ENCODE results near the gene WFIKKN2. TPM values are rescaled to one million over a fixed set of nuclear protein-coding genes. Genes with fewer than 3 reads are reported as not detected.

WFIKKN2 gene
- total and polyA plus RNA-seq, 5 donors from 2014 or later, result not detected

- H3K27ac Mint-ChIP-seq, result no peak overlapping the region
- Histone ChIP-seq H3K27ac (ENCODE audit: insufficient read depth, low read length, poor library complexity, severe bottlenecking) (no peak overlapping the region), H3K27me3 (ENCODE audit: control insufficient read depth, insufficient read depth, low read length) (no peaks in the 10 kb centered on the region), H3K4me1 (ENCODE audit: control insufficient read depth, insufficient read depth, low read length, poor library complexity, severe bottlenecking) (no peaks in the 10 kb centered on the region), H3K36me3 (ENCODE audit: control insufficient read depth, insufficient read depth, low read length) (no peaks in the 10 kb centered on the region), H3K4me3 (ENCODE audit: low read depth, low read length) (no peak overlapping the region), H3K9me3 (ENCODE audit: control insufficient read depth in 2 of 2, low read length in 2 of 2) (no peaks in the 10 kb centered on the region)
- H3K36me3 Mint-ChIP-seq, result peaks cover 4% of the 10 kb centered on the region
- no peak for ATAC-seq (ENCODE audit: low read depth in 2 of 2)
- peaks cover 0 to 2% (median 0%) of the 10 kb centered on the region in 7 donors for H3K9me3 Mint-ChIP-seq
- H3K27me3 Mint-ChIP-seq, result peaks cover 4% of the 10 kb centered on the region
- DNase-seq, result no peak
- H3K4me1 Mint-ChIP-seq, result no peaks in the 10 kb centered on the region
- H3K4me3 Mint-ChIP-seq, result no peak overlapping the region
Measured at GRCh38 chr17:50805486-50805885, 29.9 kb upstream of the WFIKKN2 start.

- no peaks in the 10 kb centered on the region for H3K36me3 ChIP-seq (ENCODE audit: control insufficient read depth, insufficient read depth, low read length)
- H3K4me3 Mint-ChIP-seq, result no peak overlapping the region
- H3K27ac Mint-ChIP-seq, result no peak overlapping the region
- H3K4me3 ChIP-seq (ENCODE audit: low read depth, low read length), result no peak overlapping the region
- no peak overlapping the region for H3K27ac ChIP-seq (ENCODE audit: insufficient read depth, low read length, poor library complexity, severe bottlenecking)
- peaks cover 4% of the 10 kb centered on the region for H3K27me3 Mint-ChIP-seq
- no peak for ATAC-seq (ENCODE audit: low read depth in 2 of 2)
- H3K27me3 ChIP-seq (ENCODE audit: control insufficient read depth, insufficient read depth, low read length), result no peaks in the 10 kb centered on the region
- H3K9me3 ChIP-seq (ENCODE audit: control insufficient read depth in 2 of 2, low read length in 2 of 2), result no peaks in the 10 kb centered on the region
- H3K36me3 Mint-ChIP-seq, result peaks cover 4% of the 10 kb centered on the region
- H3K4me1 ChIP-seq (ENCODE audit: control insufficient read depth, insufficient read depth, low read length, poor library complexity, severe bottlenecking), result no peaks in the 10 kb centered on the region
- no peaks in the 10 kb centered on the region for H3K4me1 Mint-ChIP-seq
- peaks cover 0 to 2% (median 0%) of the 10 kb centered on the region in 7 donors for H3K9me3 Mint-ChIP-seq
- no peak for DNase-seq
Measured at GRCh38 chr17:50806141-50806643, 29.2 kb upstream of the WFIKKN2 start.

GRCh38 chr17:50807009-50807408, 28.4 kb upstream of the WFIKKN2 start:
- Mint-ChIP-seq H3K27me3 (peaks cover 4% of the 10 kb centered on the region), H3K36me3 (peaks cover 4% of the 10 kb centered on the region), H3K27ac (no peak overlapping the region), H3K9me3 (peaks cover 0 to 2% (median 0%) of the 10 kb centered on the region in 7 donors), H3K4me3 (no peak overlapping the region), H3K4me1 (no peaks in the 10 kb centered on the region)
- DNase-seq (no peak), ATAC-seq (ENCODE audit: low read depth in 2 of 2) (no peak)
- no peaks in the 10 kb centered on the region for H3K36me3 ChIP-seq (ENCODE audit: control insufficient read depth, insufficient read depth, low read length)
- no peaks in the 10 kb centered on the region for H3K4me1 ChIP-seq (ENCODE audit: control insufficient read depth, insufficient read depth, low read length, poor library complexity, severe bottlenecking)
- H3K9me3 ChIP-seq (ENCODE audit: control insufficient read depth in 2 of 2, low read length in 2 of 2), result no peaks in the 10 kb centered on the region
- no peak overlapping the region for H3K27ac ChIP-seq (ENCODE audit: insufficient read depth, low read length, poor library complexity, severe bottlenecking)
- H3K27me3 ChIP-seq (ENCODE audit: control insufficient read depth, insufficient read depth, low read length), result no peaks in the 10 kb centered on the region
- H3K4me3 ChIP-seq (ENCODE audit: low read depth, low read length), result no peak overlapping the region

GRCh38 chr17:50807675-50808074, 27.7 kb upstream of the WFIKKN2 start:
- Histone ChIP-seq H3K4me1 (ENCODE audit: control insufficient read depth, insufficient read depth, low read length, poor library complexity, severe bottlenecking) (no peaks in the 10 kb centered on the region), H3K36me3 (ENCODE audit: control insufficient read depth, insufficient read depth, low read length) (no peaks in the 10 kb centered on the region), H3K27me3 (ENCODE audit: control insufficient read depth, insufficient read depth, low read length) (no peaks in the 10 kb centered on the region), H3K27ac (ENCODE audit: insufficient read depth, low read length, poor library complexity, severe bottlenecking) (no peak overlapping the region), H3K9me3 (ENCODE audit: control insufficient read depth in 2 of 2, low read length in 2 of 2) (no peaks in the 10 kb centered on the region), H3K4me3 (ENCODE audit: low read depth, low read length) (no peak overlapping the region)
- Mint-ChIP-seq H3K4me1 (no peaks in the 10 kb centered on the region), H3K4me3 (no peak overlapping the region), H3K27me3 (peaks cover 7% of the 10 kb centered on the region), H3K9me3 (peaks cover 0 to 2% (median 0%) of the 10 kb centered on the region in 7 donors), H3K27ac (no peak overlapping the region), H3K36me3 (peaks cover 4% of the 10 kb centered on the region)
- ATAC-seq (ENCODE audit: low read depth in 2 of 2), result no peak
- no peak for DNase-seq

- no peaks in the 10 kb centered on the region for H3K9me3 ChIP-seq (ENCODE audit: control insufficient read depth in 2 of 2, low read length in 2 of 2)
- peaks cover 4% of the 10 kb centered on the region for H3K36me3 Mint-ChIP-seq
- H3K4me3 Mint-ChIP-seq, result no peak overlapping the region
- DNase-seq (no peak), ATAC-seq (ENCODE audit: low read depth in 2 of 2) (no peak)
- no peak overlapping the region for H3K4me3 ChIP-seq (ENCODE audit: low read depth, low read length)
- peaks cover 11% of the 10 kb centered on the region for H3K27me3 Mint-ChIP-seq
- no peak overlapping the region for H3K27ac ChIP-seq (ENCODE audit: insufficient read depth, low read length, poor library complexity, severe bottlenecking)
- H3K4me1 Mint-ChIP-seq, result no peaks in the 10 kb centered on the region
- no peaks in the 10 kb centered on the region for H3K4me1 ChIP-seq (ENCODE audit: control insufficient read depth, insufficient read depth, low read length, poor library complexity, severe bottlenecking)
- no peak overlapping the region for H3K27ac Mint-ChIP-seq
- peaks cover 0 to 2% (median 0%) of the 10 kb centered on the region in 7 donors for H3K9me3 Mint-ChIP-seq
- H3K36me3 ChIP-seq (ENCODE audit: control insufficient read depth, insufficient read depth, low read length), result no peaks in the 10 kb centered on the region
- no peaks in the 10 kb centered on the region for H3K27me3 ChIP-seq (ENCODE audit: control insufficient read depth, insufficient read depth, low read length)
Measured at GRCh38 chr17:50808413-50808812, 27.0 kb upstream of the WFIKKN2 start.

- DNase-seq, result no peak
- H3K36me3 ChIP-seq (ENCODE audit: control insufficient read depth, insufficient read depth, low read length), result no peaks in the 10 kb centered on the region
- no peaks in the 10 kb centered on the region for H3K27me3 ChIP-seq (ENCODE audit: control insufficient read depth, insufficient read depth, low read length)
- no peaks in the 10 kb centered on the region for H3K4me1 Mint-ChIP-seq
- no peak overlapping the region for H3K27ac ChIP-seq (ENCODE audit: insufficient read depth, low read length, poor library complexity, severe bottlenecking)
- H3K4me1 ChIP-seq (ENCODE audit: control insufficient read depth, insufficient read depth, low read length, poor library complexity, severe bottlenecking), result no peaks in the 10 kb centered on the region
- peaks cover 4% of the 10 kb centered on the region for H3K36me3 Mint-ChIP-seq
- no peak overlapping the region for H3K4me3 ChIP-seq (ENCODE audit: low read depth, low read length)
- H3K9me3 ChIP-seq (ENCODE audit: control insufficient read depth in 2 of 2, low read length in 2 of 2), result no peaks in the 10 kb centered on the region
- H3K9me3 Mint-ChIP-seq, result peaks cover 0 to 2% (median 0%) of the 10 kb centered on the region in 7 donors
- H3K4me3 Mint-ChIP-seq, result no peak overlapping the region
- peaks cover 13% of the 10 kb centered on the region for H3K27me3 Mint-ChIP-seq
- H3K27ac Mint-ChIP-seq, result no peak overlapping the region
- ATAC-seq (ENCODE audit: low read depth in 2 of 2), result no peak
Measured at GRCh38 chr17:50808888-50809287, 26.5 kb upstream of the WFIKKN2 start.

- Mint-ChIP-seq H3K36me3 (peaks cover 4% of the 10 kb centered on the region), H3K4me3 (no peak overlapping the region), H3K9me3 (peaks cover 0 to 2% (median 0%) of the 10 kb centered on the region in 7 donors), H3K4me1 (no peaks in the 10 kb centered on the region), H3K27ac (no peak overlapping the region), H3K27me3 (peaks cover 22% of the 10 kb centered on the region)
- ATAC-seq (ENCODE audit: low read depth in 2 of 2) (no peak), DNase-seq (no peak)
- Histone ChIP-seq H3K4me3 (ENCODE audit: low read depth, low read length) (no peak overlapping the region), H3K4me1 (ENCODE audit: control insufficient read depth, insufficient read depth, low read length, poor library complexity, severe bottlenecking) (peaks cover 5% of the 10 kb centered on the region), H3K36me3 (ENCODE audit: control insufficient read depth, insufficient read depth, low read length) (no peaks in the 10 kb centered on the region), H3K27me3 (ENCODE audit: control insufficient read depth, insufficient read depth, low read length) (peaks cover 2% of the 10 kb centered on the region), H3K27ac (ENCODE audit: insufficient read depth, low read length, poor library complexity, severe bottlenecking) (no peak overlapping the region), H3K9me3 (ENCODE audit: control insufficient read depth in 2 of 2, low read length in 2 of 2) (no peaks in the 10 kb centered on the region)
Measured at GRCh38 chr17:50813583-50813982, 21.8 kb upstream of the WFIKKN2 start.

GRCh38 chr17:50815400-50815799, 20.0 kb upstream of the WFIKKN2 start:
- ATAC-seq (ENCODE audit: low read depth in 2 of 2), result no peak

More at GRCh38 chr17:50815400-50815799, 20.0 kb upstream of the WFIKKN2 start:
- H3K4me1 Mint-ChIP-seq, result no peaks in the 10 kb centered on the region
- Histone ChIP-seq H3K27me3 (ENCODE audit: control insufficient read depth, insufficient read depth, low read length) (peaks cover 2% of the 10 kb centered on the region), H3K4me3 (ENCODE audit: low read depth, low read length) (no peak overlapping the region), H3K9me3 (ENCODE audit: control insufficient read depth in 2 of 2, low read length in 2 of 2) (no peaks in the 10 kb centered on the region), H3K27ac (ENCODE audit: insufficient read depth, low read length, poor library complexity, severe bottlenecking) (no peak overlapping the region), H3K4me1 (ENCODE audit: control insufficient read depth, insufficient read depth, low read length, poor library complexity, severe bottlenecking) (peaks cover 5% of the 10 kb centered on the region), H3K36me3 (ENCODE audit: control insufficient read depth, insufficient read depth, low read length) (no peaks in the 10 kb centered on the region)
- peaks cover 22% of the 10 kb centered on the region for H3K27me3 Mint-ChIP-seq
- no peaks in the 10 kb centered on the region for H3K9me3 Mint-ChIP-seq
- H3K27ac Mint-ChIP-seq, result no peak overlapping the region
- no peaks in the 10 kb centered on the region for H3K36me3 Mint-ChIP-seq
- no peak overlapping the region for H3K4me3 Mint-ChIP-seq
- DNase-seq, result no peak

All from CD4-positive, CD25-positive, alpha-beta regulatory T cell (primary cell).